Uterus (tissue), 2 donors: ENCODE data around the gene NT5DC3.

ENCODE experiments used
- POLR2A ChIP-seq, 2 donors: fragments of 450-650 bp; IDR thresholded peaks; one replicate each; pipeline ENCODE4 v1.6.1; 2016; ENCODE audit warnings: antibody characterized with exemption in 2 of 2, mild to moderate bottlenecking in 1 of 2, moderate library complexity in 1 of 2
- TF ChIP-seq, protein P1 (sequence below), 4 experiments: fragments of 200-600 bp in 2 of 4; fragments of 450-650 bp in 2 of 4; sonication (generic) in 2 of 4; IDR thresholded peaks; one replicate each; pipeline ENCODE4 v1.5.1; 2016 to 2019; ENCODE audit warnings: antibody characterized with exemption in 4 of 4, mild to moderate bottlenecking in 2 of 4, moderate library complexity in 1 of 4

DNA sequence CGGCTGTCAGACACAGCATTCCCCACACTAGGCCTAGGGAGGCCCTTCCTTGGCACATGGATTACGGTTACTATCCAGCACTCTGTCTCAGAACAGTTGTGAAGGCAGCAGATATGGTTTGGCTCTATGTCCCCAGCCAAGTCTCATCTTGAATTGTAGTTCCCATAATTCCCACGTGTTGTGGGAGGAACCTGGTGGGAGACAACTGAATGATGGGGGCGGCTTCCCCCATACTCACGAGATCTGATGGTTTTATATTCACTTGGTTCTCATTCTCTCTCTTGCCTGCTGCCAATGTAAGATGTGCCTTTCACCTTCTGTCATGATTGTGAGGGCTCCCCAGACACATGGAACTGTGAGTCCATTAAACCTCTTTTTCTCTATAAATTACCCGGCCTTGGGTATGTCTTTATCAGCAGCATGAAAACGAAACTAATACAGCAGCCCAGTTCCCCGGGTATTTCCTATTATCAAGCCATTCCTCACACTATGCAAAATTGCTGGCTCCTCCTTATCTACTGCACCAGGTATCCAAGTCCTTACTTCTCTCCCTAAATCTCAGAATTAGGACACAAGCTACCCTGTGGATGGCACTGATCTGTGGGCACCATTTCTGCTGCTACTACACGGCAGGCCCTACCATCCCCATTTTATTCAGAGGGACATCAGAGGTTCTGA, 33.3 kb downstream of the NT5DC3 start:
- TF ChIP-seq, protein P1, sequence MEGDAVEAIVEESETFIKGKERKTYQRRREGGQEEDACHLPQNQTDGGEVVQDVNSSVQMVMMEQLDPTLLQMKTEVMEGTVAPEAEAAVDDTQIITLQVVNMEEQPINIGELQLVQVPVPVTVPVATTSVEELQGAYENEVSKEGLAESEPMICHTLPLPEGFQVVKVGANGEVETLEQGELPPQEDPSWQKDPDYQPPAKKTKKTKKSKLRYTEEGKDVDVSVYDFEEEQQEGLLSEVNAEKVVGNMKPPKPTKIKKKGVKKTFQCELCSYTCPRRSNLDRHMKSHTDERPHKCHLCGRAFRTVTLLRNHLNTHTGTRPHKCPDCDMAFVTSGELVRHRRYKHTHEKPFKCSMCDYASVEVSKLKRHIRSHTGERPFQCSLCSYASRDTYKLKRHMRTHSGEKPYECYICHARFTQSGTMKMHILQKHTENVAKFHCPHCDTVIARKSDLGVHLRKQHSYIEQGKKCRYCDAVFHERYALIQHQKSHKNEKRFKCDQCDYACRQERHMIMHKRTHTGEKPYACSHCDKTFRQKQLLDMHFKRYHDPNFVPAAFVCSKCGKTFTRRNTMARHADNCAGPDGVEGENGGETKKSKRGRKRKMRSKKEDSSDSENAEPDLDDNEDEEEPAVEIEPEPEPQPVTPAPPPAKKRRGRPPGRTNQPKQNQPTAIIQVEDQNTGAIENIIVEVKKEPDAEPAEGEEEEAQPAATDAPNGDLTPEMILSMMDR (IDR thresholded peaks at IDR 0.05): no peak
- no peak for TF ChIP-seq POLR2A (IDR thresholded peaks at IDR 0.05)
